Stimulated activated CD4-positive, alpha-beta T cell treated with anti-CD3 and anti-CD28 coated beads, Interleukin-4, amount 100 ng/mL, for 48 hours (primary cell): ENCODE results near the gene CES4A.
"Not testable (repeated sequence)": the region's sequence is repeated elsewhere in the genome, so short reads cannot be mapped to it uniquely, and the experiment has no call there.

ENCODE experiments used
- DNase-seq, 2 donors: peaks; one replicate each; pipeline ENCODE4 v3.0.0-alpha.2; 2020; ENCODE audit warnings: low read depth in 2 of 2

CES4A gene

GRCh38 chr16:66991545-66992077 is 3.2 kb downstream of the CES4A start:
- DNase-seq, result no peak

GRCh38 chr16:66993558-66993957 is 5.2 kb downstream of the CES4A start:
- not testable (repeated sequence) for DNase-seq

GRCh38 chr16:66996324-66996982 is 8.1 kb downstream of the CES4A start:
- DNase-seq, result no peak

- DNase-seq, result no peak
Measured at GRCh38 chr16:66996983-66997358, 8.6 kb downstream of the CES4A start.

- DNase-seq, result peak in 1 of 2 donors; percentile 44
Measured at GRCh38 chr16:67000384-67001351, 12.3 kb downstream of the CES4A start.

GRCh38 chr16:67001726-67002125 is 13.3 kb downstream of the CES4A start:
- DNase-seq, result no peak

GRCh38 chr16:67006930-67007658 is 18.7 kb downstream of the CES4A start:
- no peak for DNase-seq

- DNase-seq, result no peak
Measured at GRCh38 chr16:67009158-67009557, 20.8 kb downstream of the CES4A start.

GRCh38 chr16:67011274-67011673 is 22.9 kb downstream of the CES4A start:
- no peak for DNase-seq

GRCh38 chr16:67013233-67013822 is 24.9 kb downstream of the CES4A start:
- DNase-seq, result no peak

- DNase-seq, result peak; percentile 77 to 82
Measured at GRCh38 chr16:67013823-67014633, 25.6 kb downstream of the CES4A start.

GRCh38 chr16:67014634-67015312 is 26.4 kb downstream of the CES4A start:
- DNase-seq, result no peak

GRCh38 chr16:67015313-67015731 is 26.9 kb downstream of the CES4A start:
- DNase-seq, result no peak

GRCh38 chr16:67016143-67016542 is 27.8 kb downstream of the CES4A start:
- no peak for DNase-seq

GRCh38 chr16:67016681-67017420 is 28.5 kb downstream of the CES4A start:
- DNase-seq, result no peak

GRCh38 chr16:67017421-67017750 is 29.0 kb downstream of the CES4A start:
- no peak for DNase-seq

GRCh38 chr16:67017810-67018488 is 29.6 kb downstream of the CES4A start:
- peak; percentile 87 to 90 for DNase-seq

GRCh38 chr16:67019171-67019570 is 30.8 kb downstream of the CES4A start:
- DNase-seq, result no peak

GRCh38 chr16:67021321-67021720 is 32.9 kb downstream of the CES4A start:
- no peak for DNase-seq
